Tibial nerve (tissue), 3 donors: ENCODE results near the gene NEK3.
"Not testable (repeated sequence)": the region's sequence is repeated elsewhere in the genome, so short reads cannot be mapped to it uniquely, and the experiment has no call there.

ENCODE experiments used
- CTCF ChIP-seq, 5 experiments: fragments of 200-600 bp in 3 of 5; fragments of 450-650 bp in 2 of 5; sonication (generic) in 3 of 5; IDR thresholded peaks; one replicate each; pipeline ENCODE4 v1.5.1; 2016 to 2019; ENCODE audit warnings: antibody characterized with exemption in 5 of 5, mild to moderate bottlenecking in 3 of 5, moderate library complexity in 2 of 5
- POLR2A ChIP-seq, 2 donors: fragments of 450-650 bp; IDR thresholded peaks; one replicate each; pipeline ENCODE4 v1.6.1; 2017; ENCODE audit warnings: antibody characterized with exemption in 2 of 2, mild to moderate bottlenecking in 2 of 2, moderate library complexity in 2 of 2

- TF ChIP-seq CTCF, POLR2A (IDR thresholded peaks at IDR 0.05): not testable (repeated sequence)
Measured at GRCh38 chr13:52193587-52194183, 34.3 kb upstream of the NEK3 start.
